Measurements from ENCODE around the gene OPCML.

Gene OPCML

DNA sequence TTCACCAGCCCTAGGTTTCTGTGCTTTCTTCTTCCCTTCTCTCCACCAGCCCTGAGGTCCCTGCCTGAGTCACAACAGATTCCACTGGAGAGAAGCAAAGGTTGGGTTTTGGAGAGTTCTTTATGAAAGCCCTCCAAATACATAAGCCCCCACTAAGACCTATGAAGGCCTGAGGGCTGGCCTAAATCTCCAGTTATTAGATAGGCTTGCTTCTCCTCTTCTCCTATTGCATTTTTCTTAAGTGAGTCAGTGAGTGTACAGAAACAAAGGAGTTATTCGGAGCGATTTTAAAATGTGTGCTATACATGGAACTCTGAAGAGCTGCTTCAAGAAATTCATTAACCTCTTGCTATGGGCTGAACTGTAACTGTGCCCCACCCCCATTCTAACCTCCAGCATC lies 1057.3 kb downstream of the OPCML start:
- TF ChIP-seq, protein P1, sequence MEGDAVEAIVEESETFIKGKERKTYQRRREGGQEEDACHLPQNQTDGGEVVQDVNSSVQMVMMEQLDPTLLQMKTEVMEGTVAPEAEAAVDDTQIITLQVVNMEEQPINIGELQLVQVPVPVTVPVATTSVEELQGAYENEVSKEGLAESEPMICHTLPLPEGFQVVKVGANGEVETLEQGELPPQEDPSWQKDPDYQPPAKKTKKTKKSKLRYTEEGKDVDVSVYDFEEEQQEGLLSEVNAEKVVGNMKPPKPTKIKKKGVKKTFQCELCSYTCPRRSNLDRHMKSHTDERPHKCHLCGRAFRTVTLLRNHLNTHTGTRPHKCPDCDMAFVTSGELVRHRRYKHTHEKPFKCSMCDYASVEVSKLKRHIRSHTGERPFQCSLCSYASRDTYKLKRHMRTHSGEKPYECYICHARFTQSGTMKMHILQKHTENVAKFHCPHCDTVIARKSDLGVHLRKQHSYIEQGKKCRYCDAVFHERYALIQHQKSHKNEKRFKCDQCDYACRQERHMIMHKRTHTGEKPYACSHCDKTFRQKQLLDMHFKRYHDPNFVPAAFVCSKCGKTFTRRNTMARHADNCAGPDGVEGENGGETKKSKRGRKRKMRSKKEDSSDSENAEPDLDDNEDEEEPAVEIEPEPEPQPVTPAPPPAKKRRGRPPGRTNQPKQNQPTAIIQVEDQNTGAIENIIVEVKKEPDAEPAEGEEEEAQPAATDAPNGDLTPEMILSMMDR (IDR thresholded peaks at IDR 0.05), result no peak

DNA sequence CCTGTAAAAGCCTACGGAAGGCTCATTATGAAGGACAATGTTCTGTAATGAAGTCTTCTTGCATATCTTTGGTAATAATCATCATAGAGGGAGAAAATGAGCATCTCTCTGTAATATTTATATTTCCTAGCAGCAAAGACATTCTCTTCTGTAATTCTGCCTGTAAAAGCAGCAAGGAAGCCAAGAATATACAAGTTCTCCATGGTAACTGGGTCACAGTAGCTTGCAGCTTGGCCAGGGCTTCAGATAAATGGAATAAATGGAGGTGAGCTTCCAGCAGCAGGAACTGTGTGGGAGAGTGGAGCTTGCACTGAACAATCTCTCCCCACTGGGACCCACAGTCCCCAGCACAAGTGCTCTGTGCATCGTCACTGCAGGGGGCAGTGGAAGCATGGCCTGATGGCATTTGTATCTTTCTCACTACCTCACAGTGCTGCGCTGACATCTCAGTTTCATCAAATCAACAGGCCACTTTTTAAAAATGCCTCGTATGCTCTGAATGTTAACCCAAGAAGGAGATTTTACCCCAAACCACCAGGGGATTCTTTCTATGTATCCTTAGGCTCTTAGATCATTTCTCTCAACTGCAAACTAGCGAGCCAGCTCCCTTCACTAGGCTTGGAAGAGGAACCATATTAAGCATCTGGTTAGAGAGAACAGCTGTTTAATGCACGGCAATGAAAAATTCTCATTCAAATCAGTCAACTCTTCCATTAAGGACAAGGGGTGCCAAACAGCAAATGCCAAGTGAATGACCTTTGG lies 1059.7 kb downstream of the OPCML start:
- TF ChIP-seq, protein P1 (IDR thresholded peaks at IDR 0.05), result no peak

DNA sequence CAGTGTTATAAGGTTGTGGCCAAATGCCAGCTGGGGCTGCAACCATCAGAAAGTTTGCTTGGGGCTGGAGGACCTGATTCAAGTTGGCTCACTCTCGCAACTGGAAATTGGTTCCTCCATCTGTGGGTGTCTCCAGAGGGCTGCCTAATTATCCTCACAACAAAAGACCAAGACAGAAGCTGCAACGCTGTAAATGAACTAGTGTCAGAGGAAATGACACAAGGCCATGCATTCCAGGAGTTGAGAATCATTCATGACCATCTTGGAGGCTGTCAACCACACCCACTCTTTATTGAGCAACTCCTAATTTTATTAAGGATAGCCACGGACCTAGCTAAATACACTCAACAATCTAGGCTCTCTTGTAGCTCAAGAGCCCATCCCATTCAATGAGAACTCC lies 1060.8 kb downstream of the OPCML start:
- TF ChIP-seq, protein P1 (IDR thresholded peaks at IDR 0.05), result no peak

DNA sequence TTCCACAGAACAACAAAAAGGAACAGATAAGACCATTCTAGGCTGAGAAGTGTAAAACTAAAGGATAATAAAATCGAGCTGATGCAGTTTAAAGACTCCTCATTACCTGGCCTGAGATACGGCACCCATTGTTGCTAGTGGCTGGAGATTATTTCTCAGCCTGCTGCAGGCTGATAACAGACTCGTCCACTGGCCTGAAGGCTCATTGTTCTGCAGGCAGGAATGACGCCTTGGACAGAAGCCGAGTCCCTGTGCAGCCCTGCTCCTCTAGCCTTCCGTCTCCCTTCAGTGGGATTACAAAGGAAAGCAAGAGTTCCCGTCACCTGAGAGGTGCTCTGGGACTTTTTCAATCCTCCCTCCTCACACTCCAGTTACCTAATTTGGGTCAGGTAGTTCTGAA lies 1065.3 kb downstream of the OPCML start:
- TF ChIP-seq, protein P1 (IDR thresholded peaks at IDR 0.05), result no peak

DNA sequence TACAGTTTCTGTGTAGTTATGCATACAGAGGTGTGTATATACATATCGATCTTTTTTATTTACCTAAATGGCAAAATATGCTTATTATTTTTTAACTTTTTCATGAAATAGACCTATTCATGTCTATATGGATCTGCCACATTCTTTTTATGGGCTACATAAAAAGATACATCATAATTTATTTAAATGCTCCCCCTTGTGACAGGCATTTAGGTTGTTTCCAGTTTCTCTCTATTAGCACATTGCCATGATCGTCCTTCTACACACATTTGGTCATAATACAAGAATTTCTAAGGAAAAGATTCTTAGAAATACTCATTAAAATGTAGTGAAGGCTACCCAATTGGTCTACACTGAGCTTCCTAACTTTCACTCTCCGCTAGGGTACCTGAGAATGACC lies 1067.4 kb downstream of the OPCML start:
- TF ChIP-seq, protein P1 (IDR thresholded peaks at IDR 0.05), result no peak

DNA sequence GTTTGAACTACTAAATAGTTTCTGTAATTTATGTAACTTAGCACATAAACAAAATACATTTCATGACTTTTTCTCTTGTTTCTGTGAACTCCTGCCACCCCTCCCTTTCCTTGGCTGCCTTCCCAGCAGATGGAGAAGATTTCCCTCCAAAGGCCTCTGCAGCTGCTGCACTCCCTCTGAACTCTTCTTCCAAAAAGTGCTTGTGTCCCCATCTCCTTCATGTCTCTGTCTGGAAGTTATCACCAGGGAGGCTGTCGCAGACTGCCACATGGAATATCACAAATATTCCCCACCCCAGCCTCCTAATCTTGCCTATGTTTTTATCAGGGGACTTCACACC lies 1068.3 kb downstream of the OPCML start:
- TF ChIP-seq, protein P1 (IDR thresholded peaks at IDR 0.05), result no peak

DNA sequence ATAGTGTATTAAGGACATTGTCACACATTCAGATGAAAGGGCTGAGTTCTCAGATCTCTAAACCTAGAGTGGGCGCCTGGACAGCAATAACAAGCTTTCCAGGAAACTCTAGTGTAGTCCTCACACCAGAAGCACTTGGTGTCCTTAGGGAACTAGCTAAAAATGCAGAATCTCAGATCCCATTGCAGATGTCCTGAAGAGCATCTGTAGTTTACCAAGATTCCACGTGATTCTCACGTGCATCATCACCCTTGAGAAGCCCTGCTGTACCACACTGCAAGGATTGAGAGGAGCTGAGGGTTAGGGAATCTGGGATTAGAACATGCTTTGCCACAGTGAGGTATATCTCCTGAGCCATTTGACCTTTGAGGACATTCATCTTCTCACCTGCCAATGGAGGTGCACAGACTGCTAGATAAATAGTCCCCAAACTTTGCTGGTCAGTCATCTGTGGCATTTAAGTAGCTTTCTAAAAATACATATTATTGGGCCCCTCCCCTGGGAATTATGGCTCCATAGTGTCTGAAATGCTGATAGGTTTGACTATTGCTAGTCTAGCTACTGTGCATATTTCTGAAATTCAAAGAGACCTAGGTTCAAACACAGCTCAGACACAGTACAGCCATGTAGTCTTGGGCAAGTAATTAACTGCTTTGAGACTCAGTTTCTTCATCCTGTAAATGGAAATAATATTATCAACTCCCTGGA lies 1068.9 kb downstream of the OPCML start:
- TF ChIP-seq, protein P1 (IDR thresholded peaks at IDR 0.05), result no peak
